Neural cell (in vitro differentiated cells): ENCODE measurements around the gene INTS12. TPM values are rescaled to one million over a fixed set of nuclear protein-coding genes. Genes with fewer than 3 reads are reported as not detected.

ENCODE experiments used
- H2AFZ ChIP-seq: fragments of 200-600, 300-800 bp; sonication (generic), shearing (Covaris generic); 2 replicates; pipeline ENCODE4 v1.6.0; 2014; ENCODE audit warnings: low read depth, mild to moderate bottlenecking, antibody characterized with exemption, low read length, moderate library complexity
- H3F3A ChIP-seq: fragments of 200-600 bp; shearing (Covaris generic); 2 replicates; pipeline ENCODE4 v1.6.1; 2016; ENCODE audit warnings: mild to moderate bottlenecking, moderate library complexity, mixed read lengths, antibody characterized with exemption, low read length; ENCODE audit not compliant: insufficient read depth, poor library complexity, severe bottlenecking
- H3K27ac ChIP-seq: fragments of 200-600, 300-800 bp; sonication (generic), shearing (Covaris generic); 2 replicates; pipeline ENCODE4 v1.5.1; 2014; ENCODE audit warnings: mild to moderate bottlenecking, low read length, moderate library complexity
- H3K27me3 ChIP-seq: fragments of 300-800, 200-600 bp; sonication (generic), shearing (Covaris generic); 2 replicates; pipeline ENCODE4 v1.6.0; 2014; ENCODE audit warnings: mild to moderate bottlenecking, low read depth, low read length, moderate library complexity; ENCODE audit not compliant: insufficient read depth
- H3K36me3 ChIP-seq: fragments of 300-800, 200-600 bp; sonication (generic), shearing (Covaris generic); 2 replicates; pipeline ENCODE4 v1.5.1; 2014; ENCODE audit warnings: mild to moderate bottlenecking, antibody characterized with exemption, low read length, moderate library complexity; ENCODE audit not compliant: insufficient read depth
- H3K4me2 ChIP-seq: fragments of 300-800, 200-600 bp; sonication (generic), shearing (Covaris generic); 2 replicates; pipeline ENCODE4 v1.6.0; 2014; ENCODE audit warnings: mild to moderate bottlenecking, low read length
- H3K4me3 ChIP-seq: fragments of 300-800, 200-600 bp; sonication (generic), shearing (Covaris generic); 2 replicates; pipeline ENCODE4 v1.5.1; 2014; ENCODE audit warnings: mild to moderate bottlenecking, low read length, moderate library complexity
- H3K79me2 ChIP-seq: fragments of 200-600 bp; shearing (Covaris generic); replicated peaks from 2 replicates; pipeline ENCODE4 v1.6.0; 2014; ENCODE audit warnings: mild to moderate bottlenecking, low read length, moderate library complexity; ENCODE audit not compliant: insufficient read depth
- H3K9ac ChIP-seq: fragments of 300-800, 200-600 bp; sonication (generic), shearing (Covaris generic); 2 replicates; pipeline ENCODE4 v1.6.1; 2016; ENCODE audit warnings: mild to moderate bottlenecking, low read length, mixed read lengths
- H3K9me2 ChIP-seq: fragments of 200-600 bp; shearing (Covaris generic); 2 replicates; pipeline ENCODE4 v1.6.1; 2016; ENCODE audit warnings: mild to moderate bottlenecking, low read length, mixed read lengths; ENCODE audit not compliant: insufficient read depth
- H3K9me3 ChIP-seq: fragments of 200-600, 300-800 bp; sonication (generic), shearing (Covaris generic); 2 replicates; pipeline ENCODE4 v1.6.1; 2016; ENCODE audit warnings: mild to moderate bottlenecking, mixed run types, low read length, moderate library complexity, mixed read lengths
- H4K20me1 ChIP-seq: fragments of 200-600 bp; shearing (Covaris generic); 2 replicates; pipeline ENCODE4 v1.6.1; 2016; ENCODE audit warnings: mild to moderate bottlenecking, mixed run types; ENCODE audit not compliant: insufficient read depth
- CTCF ChIP-seq: fragments of 450-650 bp; IDR thresholded peaks from 2 replicates; pipeline ENCODE4 v1.5.1; 2014; ENCODE audit warnings: antibody characterized with exemption, mild to moderate bottlenecking, moderate library complexity; ENCODE audit not compliant: poor library complexity, severe bottlenecking
- EP300 ChIP-seq: fragments of 450-650 bp; conservative IDR thresholded peaks from 2 replicates; pipeline ENCODE4 v1.6.1; 2014; ENCODE audit warnings: antibody characterized with exemption, mild to moderate bottlenecking, moderate library complexity; ENCODE audit not compliant: poor library complexity, severe bottlenecking
- EZH2 ChIP-seq: fragments of 200-600, 300-800 bp; shearing (Covaris generic), sonication (generic); IDR thresholded peaks from 2 replicates; pipeline ENCODE4 v1.6.1; 2014; ENCODE audit warnings: antibody characterized with exemption, low read length, borderline replicate concordance, mild to moderate bottlenecking; ENCODE audit not compliant: insufficient read depth, poor library complexity, severe bottlenecking
- MXI1 ChIP-seq: fragments of 450-650 bp; conservative IDR thresholded peaks from 2 replicates; pipeline ENCODE4 v1.6.1; 2014; ENCODE audit warnings: antibody characterized with exemption, mild to moderate bottlenecking; ENCODE audit not compliant: poor library complexity, severe bottlenecking
- POLR2AphosphoS5 ChIP-seq: IDR thresholded peaks from 2 replicates; pipeline ENCODE4 v1.6.1; 2012
- RAD21 ChIP-seq: fragments of 450-650 bp; conservative IDR thresholded peaks from 2 replicates; pipeline ENCODE4 v1.6.1; 2014; ENCODE audit warnings: antibody characterized with exemption, mild to moderate bottlenecking, moderate library complexity
- REST ChIP-seq: IDR thresholded peaks from 2 replicates; pipeline ENCODE4 v1.6.1; 2012; ENCODE audit warnings: borderline replicate concordance
- SMC3 ChIP-seq: fragments of 450-650 bp; conservative IDR thresholded peaks from 2 replicates; pipeline ENCODE4 v1.6.1; 2014; ENCODE audit warnings: antibody characterized with exemption, mild to moderate bottlenecking, moderate library complexity; ENCODE audit not compliant: poor library complexity
- TAF1 ChIP-seq: IDR thresholded peaks from 2 replicates; pipeline ENCODE4 v1.6.1; 2012; ENCODE audit warnings: low read depth
- polyA plus RNA-seq: library from polyadenylated mRNA; depleted of rRNA; stranded (reverse); fragments of >200 nt; gene quantifications from 2 replicates; pipeline ENCODE4 v1.2.3, GENCODE V29; 2014

The INTS12 gene
- polyA plus RNA-seq, 1 donor from 2014 or later: 24.2 TPM

GRCh38 chr4:105679186-105679585, 29.3 kb downstream of the INTS12 start:
- Histone ChIP-seq H3K9me3 (no peaks in the 10 kb centered on the region), H4K20me1 (no peaks in the 10 kb centered on the region), H3K27ac (no peak overlapping the region), H3K9ac (no peak overlapping the region), H3K79me2 (no peaks in the 10 kb centered on the region), H3K36me3 (no peaks in the 10 kb centered on the region), H3K4me2 (no peak overlapping the region), H3K9me2 (no peaks in the 10 kb centered on the region), H3F3A (no peaks in the 10 kb centered on the region), H2AFZ (no peak overlapping the region), H3K4me3 (no peak overlapping the region), H3K27me3 (no peaks in the 10 kb centered on the region)
- no peak for TF ChIP-seq CTCF
- no peak for TF ChIP-seq MXI1
- no peak for TF ChIP-seq RAD21
- no peak for TF ChIP-seq SMC3
- no peak for TF ChIP-seq TAF1
- no peak for TF ChIP-seq REST
- TF ChIP-seq POLR2AphosphoS5: no peak
- TF ChIP-seq EZH2: no peak
- TF ChIP-seq EP300: no peak

- no peak overlapping the region for H2AFZ ChIP-seq
- H3K79me2 ChIP-seq: no peaks in the 10 kb centered on the region
- no peaks in the 10 kb centered on the region for H3K27me3 ChIP-seq
- no peaks in the 10 kb centered on the region for H3K9me2 ChIP-seq
- H3K9me3 ChIP-seq: no peaks in the 10 kb centered on the region
- H3K27ac ChIP-seq: no peak overlapping the region
- H3K4me2 ChIP-seq: no peak overlapping the region
- H3F3A ChIP-seq: no peaks in the 10 kb centered on the region
- H3K9ac ChIP-seq: no peak overlapping the region
- TF ChIP-seq MXI1 (no peak), REST (no peak), TAF1 (no peak)
- no peaks in the 10 kb centered on the region for H3K36me3 ChIP-seq
- no peaks in the 10 kb centered on the region for H4K20me1 ChIP-seq
- H3K4me3 ChIP-seq: no peak overlapping the region
Observed at GRCh38 chr4:105677709-105678108, 30.8 kb downstream of the INTS12 start.
